Measurements from ENCODE around the gene ADGRB3.
"Not testable (repeated sequence)": the region's sequence is repeated elsewhere in the genome, so short reads cannot be mapped to it uniquely, and the experiment has no call there.

Gene ADGRB3

DNA sequence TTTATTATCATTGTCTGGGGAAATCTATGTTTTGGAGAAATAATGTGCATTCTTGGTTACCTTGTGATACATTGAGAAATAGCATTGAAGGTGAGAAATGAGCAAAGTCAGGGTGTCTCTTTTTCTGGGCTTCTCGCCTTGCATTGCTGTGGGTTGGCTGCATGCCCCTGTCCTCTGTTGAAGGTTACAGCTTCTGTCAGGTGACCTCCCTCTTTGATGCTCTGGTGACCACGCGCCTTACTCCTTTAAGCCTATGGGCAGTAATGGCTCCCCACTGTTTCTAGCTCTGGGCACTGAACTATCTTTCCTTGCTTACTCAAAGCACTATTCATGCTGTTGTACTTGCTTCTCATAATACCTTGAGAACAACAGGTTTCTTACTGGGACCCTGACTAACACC lies 14.6 kb downstream of the ADGRB3 start:
- DNase-seq (ENCODE audit: low spot score) = no peak

GRCh38 chr6:68650142-68650541 lies 15.1 kb downstream of the ADGRB3 start:
- DNase-seq (ENCODE audit: low spot score) = no peak

- DNase-seq (ENCODE audit: low spot score) = no peak
These were observed 16.2 kb downstream of the ADGRB3 start for GRCh38 chr6:68651011-68651985.

GRCh38 chr6:68652117-68652536 lies 17.0 kb downstream of the ADGRB3 start:
- no peak for DNase-seq (ENCODE audit: low spot score)

GRCh38 chr6:68653074-68653705 lies 18.1 kb downstream of the ADGRB3 start:
- no peak for DNase-seq (ENCODE audit: low spot score)

DNA sequence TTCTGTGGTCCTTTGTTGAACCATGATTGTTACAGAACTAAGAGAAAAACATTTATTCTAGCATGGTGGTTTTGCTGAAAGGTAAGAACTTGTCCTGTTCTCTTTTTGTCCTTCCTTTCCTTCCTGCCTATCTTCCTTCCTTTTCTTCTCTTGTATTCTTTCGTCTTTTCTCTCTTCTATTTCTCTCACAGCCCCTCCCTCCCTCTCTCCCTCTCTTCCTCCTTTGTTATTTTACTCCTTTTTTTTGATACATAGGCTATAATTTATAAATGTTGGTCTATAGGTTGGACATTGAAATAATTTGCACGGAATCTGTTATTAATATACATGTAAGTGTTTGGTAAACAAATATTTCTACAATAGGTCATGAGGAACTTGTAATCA lies 18.6 kb downstream of the ADGRB3 start:
- no peak for DNase-seq (ENCODE audit: low spot score)

GRCh38 chr6:68654134-68654533 lies 19.1 kb downstream of the ADGRB3 start:
- DNase-seq (ENCODE audit: low spot score) = no peak

GRCh38 chr6:68655028-68655427 lies 19.9 kb downstream of the ADGRB3 start:
- no peak for DNase-seq (ENCODE audit: low spot score)

DNA sequence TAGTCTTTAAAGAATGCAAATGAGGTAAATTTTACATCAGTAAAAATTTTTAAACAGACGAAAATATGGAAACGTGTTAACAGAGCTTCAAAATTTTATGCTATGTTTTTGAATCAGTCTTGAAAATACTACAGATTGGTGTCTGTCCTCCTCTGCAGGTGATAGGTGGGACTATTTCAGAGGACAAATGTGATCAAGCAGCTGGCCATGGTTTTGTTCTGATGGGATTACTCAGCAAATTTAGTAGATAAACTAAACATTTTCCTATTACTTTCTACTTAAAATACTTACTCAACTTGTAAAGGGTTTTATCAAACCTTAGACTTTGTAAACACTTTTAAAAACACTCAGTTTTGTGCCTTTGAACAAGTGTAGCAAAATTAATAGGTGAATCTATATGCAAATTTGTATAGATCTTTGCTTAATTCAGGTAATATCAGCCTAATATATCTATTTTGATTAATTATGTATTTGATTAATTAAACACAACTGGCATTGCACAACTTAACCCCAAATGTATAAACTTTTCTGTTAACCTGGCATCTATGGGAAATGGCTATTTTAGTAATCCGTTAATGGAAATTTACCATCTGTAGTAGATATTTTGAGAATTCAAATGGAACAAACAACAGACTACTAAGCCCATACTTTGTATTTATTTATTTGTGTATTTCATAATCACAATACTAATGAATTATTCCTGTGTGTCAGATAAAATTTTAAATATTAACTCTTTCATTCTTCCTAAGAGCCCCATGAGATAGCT lies 22.5 kb downstream of the ADGRB3 start:
- no peak for DNase-seq (ENCODE audit: low spot score)

GRCh38 chr6:68658338-68658737 lies 23.3 kb downstream of the ADGRB3 start:
- no peak for DNase-seq (ENCODE audit: low spot score)

- DNase-seq (ENCODE audit: low spot score) = no peak
These were observed 38.2 kb downstream of the ADGRB3 start for GRCh38 chr6:68673255-68673654.

DNA sequence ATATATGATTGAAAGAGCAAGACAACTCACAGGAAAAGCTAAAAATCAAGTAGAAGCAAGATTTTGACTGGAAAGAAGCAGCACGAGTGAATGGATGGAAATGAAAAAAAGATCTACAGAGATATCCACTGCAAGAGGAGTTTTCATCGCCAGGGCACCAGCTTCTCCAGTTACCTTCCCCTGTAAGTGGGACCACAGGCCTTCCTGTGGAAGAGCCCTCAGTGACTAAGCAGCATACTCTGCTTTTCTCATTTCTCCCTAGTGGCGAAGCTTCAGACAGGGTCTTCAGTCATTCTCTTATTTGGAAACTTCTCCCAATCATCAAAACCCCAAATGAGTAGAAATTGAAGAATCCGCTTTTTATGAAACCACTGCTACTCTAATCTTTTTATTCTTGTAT lies 40.5 kb downstream of the ADGRB3 start:
- DNase-seq (ENCODE audit: low spot score) = no peak

- DNase-seq (ENCODE audit: low spot score) = not testable (repeated sequence)
These were observed 41.0 kb downstream of the ADGRB3 start for GRCh38 chr6:68676094-68676493.

DNA sequence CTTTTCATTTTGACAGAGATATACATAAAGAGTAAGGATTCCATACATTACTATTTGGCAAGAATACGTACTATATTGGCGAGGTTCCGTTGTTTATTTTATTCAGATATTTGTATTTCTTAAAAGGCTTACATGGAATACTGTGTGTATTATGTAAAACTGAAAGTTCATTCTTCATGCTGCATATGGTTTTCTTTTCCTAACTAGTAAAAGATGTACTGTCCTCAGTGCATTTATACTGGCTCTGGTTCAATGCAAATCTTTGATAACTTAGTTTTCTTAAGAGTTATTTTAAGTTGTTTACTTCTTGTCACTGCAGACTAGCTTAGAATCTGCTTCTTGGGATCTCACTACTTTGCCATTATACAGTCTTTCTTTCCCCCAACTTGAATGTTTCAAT lies 42.0 kb downstream of the ADGRB3 start:
- no peak for DNase-seq (ENCODE audit: low spot score)

GRCh38 chr6:68679399-68679798 lies 44.3 kb downstream of the ADGRB3 start:
- no peak for DNase-seq (ENCODE audit: low spot score)

- DNase-seq (ENCODE audit: low spot score) = no peak
These were observed 45.2 kb downstream of the ADGRB3 start for GRCh38 chr6:68680264-68680663.

GRCh38 chr6:68689910-68690309 lies 54.8 kb downstream of the ADGRB3 start:
- DNase-seq (ENCODE audit: low spot score) = no peak

DNA sequence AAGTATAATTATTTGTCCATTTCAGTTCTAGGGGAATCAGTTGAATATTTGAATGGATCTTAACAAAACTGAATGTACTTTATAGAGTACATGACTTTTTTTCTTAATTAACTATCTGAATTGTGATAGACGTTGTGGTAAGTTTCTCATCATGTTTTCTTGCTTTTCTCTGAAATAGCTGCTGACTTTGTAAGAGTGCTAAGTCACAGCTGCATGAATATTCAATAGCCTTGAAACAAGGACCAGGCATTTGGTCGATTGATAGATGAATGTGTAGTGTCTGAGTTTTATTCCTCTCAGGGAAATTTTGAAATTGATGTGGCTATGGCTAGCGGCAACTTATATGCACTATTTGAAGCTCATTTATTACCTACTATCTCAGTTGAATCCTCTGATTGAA lies 56.0 kb downstream of the ADGRB3 start:
- no peak for DNase-seq (ENCODE audit: low spot score)

DNA sequence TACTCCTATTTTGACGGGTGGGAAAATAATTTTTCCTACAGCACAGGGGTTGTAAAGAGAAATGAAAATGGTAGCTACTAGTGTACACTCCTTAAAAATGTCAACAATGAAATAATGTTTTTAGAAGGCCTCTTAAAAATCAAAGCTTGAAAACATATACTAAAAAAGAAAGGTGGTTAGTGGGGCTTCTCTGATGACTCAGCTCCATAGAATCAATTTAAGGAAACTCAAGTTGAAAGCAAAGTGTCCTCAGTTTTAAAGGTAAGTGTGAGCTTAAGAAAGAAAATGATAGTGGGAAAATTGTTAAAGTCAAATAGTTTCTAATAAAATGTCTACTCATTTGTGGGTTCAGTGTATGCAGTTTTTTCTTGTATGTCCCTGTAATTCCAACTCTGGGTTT lies 58.2 kb downstream of the ADGRB3 start:
- DNase-seq (ENCODE audit: low spot score) = no peak

- DNase-seq (ENCODE audit: low spot score) = no peak
These were observed 60.3 kb downstream of the ADGRB3 start for GRCh38 chr6:68695403-68695802.

DNA sequence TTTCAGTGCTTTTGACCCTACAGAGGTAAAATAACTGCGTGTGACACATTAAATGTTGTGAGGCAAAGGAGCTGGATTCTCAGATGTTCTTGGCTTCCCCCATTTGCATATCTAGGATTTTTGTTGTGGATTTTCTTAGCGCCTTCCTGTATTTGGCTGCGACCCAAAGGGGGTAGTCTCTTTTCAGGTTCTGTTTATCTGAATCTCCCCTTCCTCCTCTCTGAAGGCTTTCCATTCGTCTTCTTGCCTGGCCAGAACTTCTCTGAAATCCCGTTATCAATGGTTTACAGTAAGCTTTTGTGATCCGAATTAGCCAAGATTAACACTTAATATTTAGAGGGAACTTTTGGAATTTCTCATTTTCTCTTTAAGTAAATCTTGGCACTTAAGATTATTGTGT lies 60.8 kb downstream of the ADGRB3 start:
- DNase-seq (ENCODE audit: low spot score) = no peak

DNA sequence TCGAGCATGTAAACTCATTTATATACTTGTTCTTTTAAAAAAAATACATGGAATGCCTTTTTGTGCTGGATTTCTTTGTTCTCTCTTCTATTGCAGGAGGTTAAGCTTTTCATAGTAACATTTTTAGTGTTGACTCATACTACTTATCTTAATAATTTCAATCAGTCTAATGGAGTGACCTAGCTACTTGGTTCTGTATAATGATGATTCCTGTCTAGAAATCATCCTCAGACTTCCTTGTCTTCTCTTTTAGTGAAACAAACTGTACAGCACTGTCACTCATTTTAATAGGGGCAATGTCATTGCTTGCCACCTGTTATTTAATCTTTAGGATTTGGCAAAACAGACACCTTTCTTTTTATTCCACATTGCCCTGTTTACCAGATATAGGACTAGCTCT lies 62.3 kb downstream of the ADGRB3 start:
- DNase-seq (ENCODE audit: low spot score) = no peak

- no peak for DNase-seq (ENCODE audit: low spot score)
These were observed 66.1 kb downstream of the ADGRB3 start for GRCh38 chr6:68701159-68701558.
